Mesenchymal stem cell (in vitro differentiated cells and primary cell): Measurements from ENCODE around the gene CARD11.
"Not testable (repeated sequence)": the region's sequence is repeated elsewhere in the genome, so short reads cannot be mapped to it uniquely, and the experiment has no call there.

Source experiments
- DNase-seq: peaks from one replicate; pipeline ENCODE4 v3.0.0-alpha.2; 2013
- H2AFZ ChIP-seq: one replicate; pipeline ENCODE4 v1.6.1; 2013; ENCODE audit warnings: low read depth, mild to moderate bottlenecking, control low read depth, inconsistent platforms, low read length, moderate library complexity
- H2AK5ac ChIP-seq: 2 replicates; pipeline ENCODE4 v1.6.1; 2013; ENCODE audit warnings: low read length, moderate library complexity, mild to moderate bottlenecking, inconsistent platforms; ENCODE audit not compliant: severe bottlenecking
- H2BK120ac ChIP-seq: one replicate; pipeline ENCODE4 v1.6.1; 2013; ENCODE audit warnings: low read depth, mild to moderate bottlenecking, inconsistent platforms, low read length, moderate library complexity
- H2BK12ac ChIP-seq, 2 experiments: one replicate each; pipeline ENCODE4 v1.6.1; 2013; ENCODE audit warnings: inconsistent platforms in 2 of 2, low read length in 2 of 2, mild to moderate bottlenecking in 2 of 2, moderate library complexity in 2 of 2, control low read depth in 1 of 2
- H2BK15ac ChIP-seq: one replicate; pipeline ENCODE4 v1.6.1; 2013; ENCODE audit warnings: mild to moderate bottlenecking, low read depth, inconsistent platforms; ENCODE audit not compliant: poor library complexity, severe bottlenecking
- H2BK5ac ChIP-seq: 2 replicates; pipeline ENCODE4 v1.6.1; 2013; ENCODE audit warnings: low read depth, mild to moderate bottlenecking, low read length, control low read depth, inconsistent platforms; ENCODE audit not compliant: poor library complexity, severe bottlenecking
- H3K14ac ChIP-seq, 2 experiments: one replicate each; pipeline ENCODE4 v1.6.1; 2013; ENCODE audit warnings: inconsistent platforms in 2 of 2, low read length in 2 of 2, control low read depth in 1 of 2, mild to moderate bottlenecking in 1 of 2, moderate library complexity in 1 of 2
- H3K18ac ChIP-seq, 2 experiments: one replicate each; pipeline ENCODE4 v1.6.1; 2013; ENCODE audit warnings: inconsistent platforms in 2 of 2, low read length in 2 of 2, control low read depth in 1 of 2, low read depth in 1 of 2, mild to moderate bottlenecking in 1 of 2
- H3K23ac ChIP-seq, 2 experiments: one replicate each; pipeline ENCODE4 v1.6.1; 2013; ENCODE audit warnings: inconsistent platforms in 2 of 2, low read length in 2 of 2, mild to moderate bottlenecking in 2 of 2, moderate library complexity in 2 of 2, control low read depth in 1 of 2
- H3K27ac ChIP-seq: 2 replicates; pipeline ENCODE4 v1.5.1; 2013; ENCODE audit warnings: mild to moderate bottlenecking, moderate library complexity, low read length, control low read depth, inconsistent platforms; ENCODE audit not compliant: poor library complexity, severe bottlenecking
- H3K27me3 ChIP-seq, 2 experiments: 2 replicates each; pipeline versions ENCODE4 v1.6.1 to v1.7.0; 2013; ENCODE audit warnings: low read length in 2 of 2, mild to moderate bottlenecking in 2 of 2, moderate library complexity in 2 of 2, control low read depth in 1 of 2, inconsistent platforms in 1 of 2; ENCODE audit not compliant: control insufficient read depth in 1 of 2, insufficient read depth in 1 of 2
- H3K36me3 ChIP-seq, 2 experiments: 2 replicates each; pipeline versions ENCODE4 v1.6.1 to v1.7.0; 2013; ENCODE audit warnings: low read length in 2 of 2, control low read depth in 1 of 2, inconsistent platforms in 1 of 2, low read depth in 1 of 2, mild to moderate bottlenecking in 1 of 2; ENCODE audit not compliant: insufficient read depth in 2 of 2, control insufficient read depth in 1 of 2
- H3K4ac ChIP-seq, 2 experiments: one replicate each; pipeline ENCODE4 v1.6.1; 2013; ENCODE audit warnings: inconsistent platforms in 2 of 2, low read length in 2 of 2, mild to moderate bottlenecking in 2 of 2, moderate library complexity in 2 of 2, control low read depth in 1 of 2, low read depth in 1 of 2
- H3K4me1 ChIP-seq: 2 replicates; pipeline ENCODE4 v1.6.1; 2013; ENCODE audit warnings: low read depth, low read length, control low read depth; ENCODE audit not compliant: control insufficient read depth, insufficient read depth
- H3K4me2 ChIP-seq: 2 replicates; pipeline ENCODE4 v1.6.1; 2013; ENCODE audit warnings: low read length, mild to moderate bottlenecking, inconsistent platforms; ENCODE audit not compliant: poor library complexity, severe bottlenecking
- H3K4me3 ChIP-seq, 2 experiments: 2 replicates each; pipeline versions ENCODE4 v1.5.1 to v1.7.0; 2013; ENCODE audit warnings: low read length in 2 of 2, mild to moderate bottlenecking in 2 of 2, control low read depth in 1 of 2, low read depth in 1 of 2; ENCODE audit not compliant: insufficient read depth in 1 of 2
- H3K79me1 ChIP-seq: replicated peaks from 2 replicates; pipeline ENCODE4 v1.6.1; 2013; ENCODE audit warnings: mild to moderate bottlenecking, control low read depth, low read length, inconsistent platforms; ENCODE audit not compliant: poor library complexity, severe bottlenecking
- H3K9ac ChIP-seq: 2 replicates; pipeline ENCODE4 v1.7.0; 2013; ENCODE audit warnings: mild to moderate bottlenecking, low read length, moderate library complexity
- H3K9me3 ChIP-seq: 2 replicates; pipeline ENCODE4 v1.7.0; 2013; ENCODE audit warnings: mild to moderate bottlenecking, low read length; ENCODE audit not compliant: control insufficient read depth
- H4K8ac ChIP-seq: one replicate; pipeline ENCODE4 v1.6.1; 2013; ENCODE audit warnings: inconsistent platforms, mild to moderate bottlenecking, low read length, moderate library complexity
- H4K91ac ChIP-seq: one replicate; pipeline ENCODE4 v1.6.1; 2013; ENCODE audit warnings: mild to moderate bottlenecking, low read length, inconsistent platforms
- WGBS: methylation state at CpG from one replicate; pipeline ENCODE4 v1.1.7; 2013; ENCODE audit warnings: mixed read lengths; 5-methylcytosine and 5-hydroxymethylcytosine counted together

Gene CARD11

DNA sequence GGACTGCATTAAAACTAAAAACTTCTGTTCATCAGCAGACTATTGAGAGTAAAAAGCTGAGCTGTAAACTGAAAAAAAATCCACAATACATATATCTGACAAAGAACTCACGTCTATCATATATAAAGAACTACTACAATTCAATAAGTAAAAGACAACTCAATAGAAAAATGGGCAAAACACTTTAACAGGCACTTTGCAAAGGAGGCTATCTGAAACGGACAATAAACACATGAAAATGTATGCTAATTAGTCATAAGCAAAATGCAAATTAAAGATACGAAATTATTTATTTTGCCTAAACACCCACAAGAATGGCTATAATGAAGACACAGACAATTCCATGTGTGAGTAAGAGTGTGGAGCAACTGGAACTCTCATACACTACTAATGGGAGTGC lies 18.1 kb downstream of the CARD11 start:
- WGBS, result 88% methylated on average over 1 of the region's 3 CpGs
- Histone ChIP-seq H4K8ac (no peak overlapping the region), H3K4me2 (no peak overlapping the region)

DNA sequence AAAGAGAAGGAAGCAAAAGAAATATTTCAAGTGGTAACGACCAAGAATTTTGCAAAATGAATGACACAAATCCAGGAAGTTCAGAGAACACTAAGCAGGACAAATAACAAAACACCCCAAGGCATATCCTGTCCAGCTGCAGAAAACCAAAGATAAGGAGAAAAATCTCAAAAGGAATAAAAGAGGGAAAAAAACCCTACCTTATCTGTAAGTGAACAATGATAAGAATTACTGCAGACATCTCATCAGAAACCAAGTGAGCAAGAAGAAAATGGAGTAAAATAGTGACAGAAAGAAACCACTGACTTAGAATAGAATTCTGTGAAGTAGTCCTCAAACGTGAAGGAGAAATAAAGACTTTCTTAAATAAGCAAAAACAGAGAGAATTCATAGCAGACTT lies 21.8 kb downstream of the CARD11 start:
- H3K27me3 ChIP-seq, result peaks cover 0 to 2% of the 10 kb centered on the region in 2 experiments
- H2AK5ac ChIP-seq, result no peak overlapping the region
- 100% methylated on average over 1 of the region's 2 CpGs for WGBS
- H3K9ac ChIP-seq, result no peak overlapping the region
- no peak overlapping the region for H2BK12ac ChIP-seq
- no peak overlapping the region for H3K4me3 ChIP-seq
- peaks cover 26% of the 10 kb centered on the region for H3K9me3 ChIP-seq
- no peak overlapping the region for H4K8ac ChIP-seq
- DNase-seq, result no peak
- H2BK120ac ChIP-seq, result no peak overlapping the region
- no peaks in the 10 kb centered on the region for H3K4me1 ChIP-seq
- H3K14ac ChIP-seq, result no peak overlapping the region
- no peak overlapping the region for H2AFZ ChIP-seq
- H3K27ac ChIP-seq, result no peak overlapping the region
- H3K23ac ChIP-seq, result no peak overlapping the region
- no peaks in the 10 kb centered on the region for H3K79me1 ChIP-seq
- H3K18ac ChIP-seq, result no peak overlapping the region
- no peak overlapping the region for H2BK15ac ChIP-seq
- no peak overlapping the region for H2BK5ac ChIP-seq
- H3K36me3 ChIP-seq, result no peaks in the 10 kb centered on the region
- H3K4ac ChIP-seq, result no peak overlapping the region
- H4K91ac ChIP-seq, result no peak overlapping the region
- H3K4me2 ChIP-seq, result no peak overlapping the region

More for the DNA sequence above, 18.1 kb downstream of the CARD11 start:
- Histone ChIP-seq H3K18ac (no peak overlapping the region), H2BK120ac (no peak overlapping the region), H3K4ac (no peak overlapping the region), H3K27me3 (peaks cover 0 to 2% of the 10 kb centered on the region in 2 experiments), H2AFZ (no peak overlapping the region), H4K91ac (no peak overlapping the region), H2BK12ac (no peak overlapping the region), H2AK5ac (no peak overlapping the region), H3K23ac (no peak overlapping the region), H2BK15ac (no peak overlapping the region), H3K9me3 (peaks cover 15% of the 10 kb centered on the region), H3K14ac (no peak overlapping the region), H2BK5ac (no peak overlapping the region), H3K4me1 (peaks cover 3% of the 10 kb centered on the region), H3K4me3 (no peak overlapping the region), H3K36me3 (no peaks in the 10 kb centered on the region), H3K27ac (no peak overlapping the region), H3K79me1 (no peaks in the 10 kb centered on the region), H3K9ac (no peak overlapping the region)
- DNase-seq, result no peak

DNA sequence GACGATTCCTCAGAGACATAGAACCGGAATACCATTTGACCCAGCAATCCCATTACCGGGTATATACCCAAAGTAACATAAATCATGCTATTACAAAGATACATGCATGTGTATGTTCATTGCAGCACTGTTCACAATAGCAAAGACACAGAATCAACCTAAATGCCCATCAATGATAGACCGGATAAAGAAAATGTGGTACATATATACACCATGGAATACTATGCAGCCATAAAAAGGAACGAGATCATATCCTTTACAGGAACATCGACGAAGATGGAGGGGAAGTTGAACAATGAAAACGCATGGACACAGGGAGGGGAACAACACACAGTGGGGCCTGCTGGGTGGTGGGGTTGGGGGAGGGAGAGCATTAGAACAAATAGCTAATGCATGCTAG lies 22.4 kb downstream of the CARD11 start:
- H2BK5ac ChIP-seq, H3K27me3 ChIP-seq, H3K4me2 ChIP-seq, H2BK12ac ChIP-seq, H3K4me3 ChIP-seq, H2BK120ac ChIP-seq, DNase-seq, H3K4ac ChIP-seq, H3K18ac ChIP-seq, H4K91ac ChIP-seq, H3K27ac ChIP-seq, H4K8ac ChIP-seq, H3K23ac ChIP-seq, H2AFZ ChIP-seq, H3K9ac ChIP-seq, H3K79me1 ChIP-seq, H3K36me3 ChIP-seq, H2AK5ac ChIP-seq, H3K14ac ChIP-seq, H3K4me1 ChIP-seq, H2BK15ac ChIP-seq: not testable (repeated sequence)
- H3K9me3 ChIP-seq, result peaks cover 27% of the 10 kb centered on the region
- 92% methylated on average over 8 of the region's 8 CpGs for WGBS

DNA sequence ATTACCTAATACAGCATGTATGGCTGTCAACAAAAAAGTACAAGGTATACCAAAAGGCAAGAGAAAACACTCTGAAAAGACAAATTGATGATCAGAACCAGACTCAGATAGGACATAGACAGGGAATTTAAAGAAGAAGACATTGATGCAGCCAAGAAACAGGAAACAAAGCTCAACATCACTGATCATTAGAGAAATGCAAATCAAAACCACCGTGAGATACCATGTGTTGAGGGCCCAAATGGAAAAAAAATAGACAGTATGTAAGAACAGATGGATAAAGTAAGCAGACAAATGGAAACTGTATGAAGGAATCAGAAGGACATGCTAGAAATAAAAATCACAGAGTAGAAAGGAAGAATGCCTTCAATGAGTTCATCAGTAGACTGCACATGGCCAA lies 23.3 kb downstream of the CARD11 start:
- no peak overlapping the region for H2BK120ac ChIP-seq
- 54% methylated on average over 1 of the region's 1 CpG for WGBS

More for the DNA sequence above, 23.3 kb downstream of the CARD11 start:
- no peak overlapping the region for H3K14ac ChIP-seq
- H3K4ac ChIP-seq, result no peak overlapping the region
- H3K27me3 ChIP-seq, result peaks cover 0 to 2% of the 10 kb centered on the region in 2 experiments
- H3K18ac ChIP-seq, result no peak overlapping the region
- no peak overlapping the region for H3K9ac ChIP-seq
- H4K91ac ChIP-seq, result no peak overlapping the region
- no peak overlapping the region for H2AK5ac ChIP-seq
- H2BK5ac ChIP-seq, result no peak overlapping the region
- H2AFZ ChIP-seq, result no peak overlapping the region
- no peak overlapping the region for H3K4me3 ChIP-seq
- H3K23ac ChIP-seq, result no peak overlapping the region
- H2BK12ac ChIP-seq, result no peak overlapping the region
- no peak for DNase-seq
- peaks cover 23% of the 10 kb centered on the region for H3K9me3 ChIP-seq
- no peaks in the 10 kb centered on the region for H3K36me3 ChIP-seq
- H4K8ac ChIP-seq, result no peak overlapping the region
- no peak overlapping the region for H3K27ac ChIP-seq
- no peaks in the 10 kb centered on the region for H3K79me1 ChIP-seq
- H3K4me2 ChIP-seq, result no peak overlapping the region
- no peak overlapping the region for H2BK15ac ChIP-seq
- no peaks in the 10 kb centered on the region for H3K4me1 ChIP-seq
